ENCODE results near the gene CENPT. TPM values are rescaled to one million over a fixed set of nuclear protein-coding genes. Genes with fewer than 3 reads are reported as not detected.
A peak's percentile ranks its signal among the peaks of the same experiment; 100 is the strongest.
"Not testable (repeated sequence)": the region's sequence is repeated elsewhere in the genome, so short reads cannot be mapped to it uniquely, and the experiment has no call there.

Gene CENPT
- total RNA-seq, 1 donor from 2014 or later, result 29.9 TPM

DNA sequence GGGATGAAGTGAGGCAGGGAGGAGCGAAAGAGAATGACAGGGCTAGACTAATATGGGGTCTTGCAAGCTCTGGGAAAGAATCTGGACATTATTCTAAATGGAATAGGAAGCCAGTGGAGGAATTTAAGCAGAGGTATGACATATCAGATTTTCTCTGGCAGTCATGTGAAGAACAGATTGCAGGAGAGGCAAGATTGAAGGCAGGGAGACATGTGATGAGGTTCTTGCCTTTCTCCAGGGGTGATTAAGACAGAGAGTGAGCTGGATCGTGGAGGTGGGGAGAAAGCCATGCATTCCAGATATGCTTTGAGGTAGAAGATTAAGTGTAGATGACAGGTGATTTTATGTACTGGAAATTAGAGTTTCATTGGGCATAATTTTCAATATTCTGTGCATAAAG is 9.7 kb downstream of the CENPT start:
- intact Hi-C loops (cut with DNase I), result no loop called here
- DNase-seq, result no peak
- no peak overlapping the region for H3K27ac ChIP-seq
- no peak for ATAC-seq
- TF ChIP-seq, protein P1, sequence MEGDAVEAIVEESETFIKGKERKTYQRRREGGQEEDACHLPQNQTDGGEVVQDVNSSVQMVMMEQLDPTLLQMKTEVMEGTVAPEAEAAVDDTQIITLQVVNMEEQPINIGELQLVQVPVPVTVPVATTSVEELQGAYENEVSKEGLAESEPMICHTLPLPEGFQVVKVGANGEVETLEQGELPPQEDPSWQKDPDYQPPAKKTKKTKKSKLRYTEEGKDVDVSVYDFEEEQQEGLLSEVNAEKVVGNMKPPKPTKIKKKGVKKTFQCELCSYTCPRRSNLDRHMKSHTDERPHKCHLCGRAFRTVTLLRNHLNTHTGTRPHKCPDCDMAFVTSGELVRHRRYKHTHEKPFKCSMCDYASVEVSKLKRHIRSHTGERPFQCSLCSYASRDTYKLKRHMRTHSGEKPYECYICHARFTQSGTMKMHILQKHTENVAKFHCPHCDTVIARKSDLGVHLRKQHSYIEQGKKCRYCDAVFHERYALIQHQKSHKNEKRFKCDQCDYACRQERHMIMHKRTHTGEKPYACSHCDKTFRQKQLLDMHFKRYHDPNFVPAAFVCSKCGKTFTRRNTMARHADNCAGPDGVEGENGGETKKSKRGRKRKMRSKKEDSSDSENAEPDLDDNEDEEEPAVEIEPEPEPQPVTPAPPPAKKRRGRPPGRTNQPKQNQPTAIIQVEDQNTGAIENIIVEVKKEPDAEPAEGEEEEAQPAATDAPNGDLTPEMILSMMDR (IDR thresholded peaks at IDR 0.05), result no peak
- no peaks in the 10 kb centered on the region for H3K27me3 ChIP-seq (ENCODE audit: low read depth)
- peaks cover 12% of the 10 kb centered on the region for H3K4me1 ChIP-seq
- H3K36me3 ChIP-seq, result no peaks in the 10 kb centered on the region
- H3K4me3 ChIP-seq, result no peak overlapping the region
- H3K9me3 ChIP-seq, result no peaks in the 10 kb centered on the region

DNA sequence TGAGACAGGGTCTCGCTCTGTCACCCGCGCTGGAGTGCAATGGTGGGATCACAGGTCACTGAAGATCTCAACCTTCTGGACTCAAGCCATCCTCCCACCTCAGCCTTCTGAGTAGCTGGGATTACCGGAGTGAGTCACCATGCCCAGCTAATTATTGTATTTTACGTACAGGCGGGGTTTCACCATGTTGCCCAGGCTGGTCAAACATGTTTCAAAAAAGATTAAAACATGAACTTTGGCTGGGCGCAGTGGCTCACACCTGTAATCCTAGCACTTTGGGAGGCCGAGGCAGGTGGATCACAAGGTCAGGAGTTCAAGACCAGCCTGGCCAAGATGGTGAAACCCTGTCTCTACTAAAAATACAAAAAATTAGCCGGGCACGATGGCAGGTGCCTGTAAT is 10.3 kb downstream of the CENPT start:
- H3K9me3 ChIP-seq; H3K36me3 ChIP-seq; DNase-seq; H3K4me3 ChIP-seq; intact Hi-C loops (cut with DNase I); H3K27ac ChIP-seq; ATAC-seq; H3K27me3 ChIP-seq (ENCODE audit: low read depth): not testable (repeated sequence)
- H3K4me1 ChIP-seq, result peaks cover 19% of the 10 kb centered on the region

DNA sequence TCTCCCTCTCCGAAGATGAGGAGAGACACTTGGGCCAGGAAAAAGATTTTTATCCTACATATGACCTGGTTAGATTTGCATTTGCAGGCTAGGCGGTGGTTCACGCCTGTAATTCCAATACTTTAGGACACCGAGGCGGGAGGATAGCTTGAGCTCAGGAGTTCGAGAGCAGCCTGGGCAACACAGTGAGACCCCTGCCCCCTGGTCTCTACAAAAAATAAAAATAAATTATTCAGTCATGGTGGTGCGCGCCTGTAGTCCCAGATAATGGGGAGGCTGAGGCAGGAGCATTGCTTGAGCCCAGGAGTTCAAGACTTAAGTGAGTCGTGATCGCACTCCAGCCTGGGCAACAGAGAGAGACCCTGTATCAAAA is 13.3 kb downstream of the CENPT start:
- H3K9me3 ChIP-seq, result no peaks in the 10 kb centered on the region
- H3K27me3 ChIP-seq (ENCODE audit: low read depth), result no peaks in the 10 kb centered on the region
- DNase-seq (no peak), ATAC-seq (no peak)
- peak overlapping the region; percentile 72 for H3K27ac ChIP-seq
- intact Hi-C loops (cut with DNase I), result no loop called here
- TF ChIP-seq, protein P1 (IDR thresholded peaks at IDR 0.05), result no peak
- H3K4me1 ChIP-seq, result peaks cover 19% of the 10 kb centered on the region
- H3K36me3 ChIP-seq, result peaks cover 29% of the 10 kb centered on the region
- H3K4me3 ChIP-seq, result peak overlapping the region; percentile 85

DNA sequence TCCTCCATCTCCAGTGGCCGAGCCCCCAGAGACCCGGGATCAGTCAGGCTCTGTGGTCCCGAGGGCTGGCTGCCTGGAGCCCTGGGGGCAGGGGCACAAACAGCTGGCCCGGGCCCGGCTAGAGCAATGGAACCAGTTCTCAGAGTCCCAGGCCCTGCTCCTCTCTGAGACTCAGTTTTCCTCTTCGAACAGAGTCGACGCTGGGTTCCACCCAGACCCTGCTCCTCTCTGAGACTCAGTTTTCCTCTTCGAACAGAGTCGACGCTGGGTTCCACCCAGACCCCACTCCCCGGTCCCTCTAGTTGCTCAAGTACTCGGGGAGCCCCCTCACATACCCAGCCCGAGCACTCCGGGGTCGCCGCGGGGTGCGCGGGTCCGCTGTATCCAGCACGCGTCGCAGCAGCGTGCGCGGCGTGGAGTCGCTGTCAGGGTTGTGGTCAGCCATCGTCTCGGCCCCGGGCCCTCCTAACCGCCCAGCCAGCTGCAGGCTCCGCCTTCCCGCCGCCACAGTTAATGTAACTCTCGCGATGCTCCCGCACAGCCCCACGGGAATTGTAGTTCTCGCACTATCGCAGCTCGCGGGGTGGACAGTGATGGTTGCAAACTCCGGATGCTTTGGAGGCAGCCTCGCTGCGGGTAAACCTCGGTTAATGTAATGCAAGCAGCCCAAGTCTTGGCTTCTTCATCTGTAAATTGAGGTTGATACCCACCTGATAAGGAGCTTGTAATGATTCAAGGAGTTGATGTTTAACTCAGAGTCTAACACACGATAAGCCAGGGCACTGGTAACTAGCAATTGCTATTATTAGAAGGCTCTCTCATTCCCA is 13.9 kb downstream of the CENPT start:
- H3K36me3 ChIP-seq, result peaks cover 35% of the 10 kb centered on the region
- H3K4me1 ChIP-seq, result peaks cover 19% of the 10 kb centered on the region
- TF ChIP-seq, protein P1 (IDR thresholded peaks at IDR 0.05), result no peak
- H3K4me3 ChIP-seq, result peak overlapping the region; percentile 85
- ATAC-seq (peak; percentile 97 to 99), DNase-seq (peak; percentile 96)
- intact Hi-C loops (cut with DNase I), result no loop called here
- H3K27me3 ChIP-seq (ENCODE audit: low read depth), result no peaks in the 10 kb centered on the region
- no peaks in the 10 kb centered on the region for H3K9me3 ChIP-seq
- H3K27ac ChIP-seq, result peak overlapping the region; percentile 72

DNA sequence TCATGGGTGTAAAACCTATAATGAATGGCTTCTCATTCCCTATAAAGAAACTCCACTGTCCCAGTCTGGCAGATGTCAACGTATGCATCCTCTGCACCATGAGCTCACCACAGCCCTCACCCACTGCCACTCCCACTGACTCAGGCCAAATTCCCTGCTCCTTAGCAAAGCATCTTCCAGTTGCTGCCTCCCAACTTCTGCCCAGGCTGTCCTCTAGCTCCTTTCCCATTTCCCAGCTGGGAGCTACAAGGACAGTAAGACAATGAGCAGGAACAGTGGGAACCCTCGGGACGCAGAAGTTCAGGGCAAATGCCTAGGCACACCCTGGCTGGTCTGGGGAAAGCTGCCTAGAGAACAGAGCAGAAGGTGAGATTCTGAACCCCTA is 14.5 kb downstream of the CENPT start:
- intact Hi-C loops (cut with DNase I), result no loop called here
- H3K27ac ChIP-seq, result peak overlapping the region; percentile 72

DNA sequence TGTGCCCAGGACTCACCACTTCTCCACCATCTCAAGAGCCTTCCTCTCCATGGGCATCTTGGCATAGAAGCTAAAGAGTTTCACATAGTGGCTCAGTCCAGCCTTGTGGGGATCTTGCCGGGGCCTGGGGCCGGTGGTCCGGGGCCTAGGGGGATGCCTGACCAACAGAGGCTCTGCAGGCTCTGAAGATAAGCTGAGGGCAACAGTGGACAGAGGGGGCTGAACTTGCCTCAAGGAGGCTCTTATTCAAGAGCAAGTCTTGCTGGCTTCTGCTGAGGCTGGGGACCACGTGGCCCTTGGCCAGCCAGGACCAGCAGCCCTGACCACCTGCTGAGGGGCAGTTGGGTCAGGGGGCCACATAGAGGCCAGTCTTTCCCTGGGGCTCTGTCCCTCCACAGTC is 18.8 kb downstream of the CENPT start:
- peaks cover 51% of the 10 kb centered on the region for H3K36me3 ChIP-seq
- no peak overlapping the region for H3K4me3 ChIP-seq
- TF ChIP-seq, protein P1 (IDR thresholded peaks at IDR 0.05), result no peak
- intact Hi-C loops (cut with DNase I), result no loop called here
- H3K9me3 ChIP-seq, result no peaks in the 10 kb centered on the region
- DNase-seq (no peak), ATAC-seq (no peak)
- H3K4me1 ChIP-seq, result peaks cover 12% of the 10 kb centered on the region
- no peaks in the 10 kb centered on the region for H3K27me3 ChIP-seq (ENCODE audit: low read depth)
- no peak overlapping the region for H3K27ac ChIP-seq

More for the DNA sequence above, 14.5 kb downstream of the CENPT start:
- H3K27me3 ChIP-seq (ENCODE audit: low read depth), result no peaks in the 10 kb centered on the region
- ATAC-seq (peak in 1 of 2 donors; percentile 28), DNase-seq (no peak)
- peaks cover 41% of the 10 kb centered on the region for H3K36me3 ChIP-seq
- peak overlapping the region; percentile 85 for H3K4me3 ChIP-seq
- TF ChIP-seq, protein P1 (IDR thresholded peaks at IDR 0.05), result no peak
- peaks cover 19% of the 10 kb centered on the region for H3K4me1 ChIP-seq
- no peaks in the 10 kb centered on the region for H3K9me3 ChIP-seq
